HepG2 (cell line): Measurements from ENCODE around the gene TIPRL. TPM values are rescaled to one million over a fixed set of nuclear protein-coding genes. Genes with fewer than 3 reads are reported as not detected.
A peak's percentile ranks its signal among the peaks of the same experiment; 100 is the strongest.

ENCODE experiments used
- ARNT2 ChIP-seq: sonication (generic); formaldehyde crosslinking; IDR thresholded peaks from 2 replicates; pipeline ENCODE4 v1.8.0; 2022; ENCODE audit warnings: mild to moderate bottlenecking, low read depth, missing genetic modification reagents, moderate library complexity
- DPF2 ChIP-seq: sonication (generic); formaldehyde crosslinking; IDR thresholded peaks from 2 replicates; pipeline ENCODE4 v1.4.0; 2020; ENCODE audit warnings: mild to moderate bottlenecking, low read depth, missing genetic modification reagents, borderline replicate concordance
- GABPB1 ChIP-seq: IDR thresholded peaks from 2 replicates; pipeline ENCODE4 v1.6.1; 2016; ENCODE audit warnings: mild to moderate bottlenecking, missing genetic modification reagents, moderate library complexity, missing compliant biosample characterization
- HNRNPLL ChIP-seq: fragments of 200-400 bp; formaldehyde crosslinking; IDR thresholded peaks from 2 replicates; pipeline ENCODE4 v1.6.1; 2017; ENCODE audit warnings: mild to moderate bottlenecking, low read depth, low read length; ENCODE audit not compliant: poor library complexity, severe bottlenecking
- MTA1 ChIP-seq: sonication (generic); formaldehyde crosslinking; IDR thresholded peaks from 2 replicates; pipeline ENCODE4 v1.4.0; 2020; ENCODE audit warnings: missing genetic modification reagents, mild to moderate bottlenecking, borderline replicate concordance
- RAD51 ChIP-seq: fragments of 450-650 bp; IDR thresholded peaks from 2 replicates; pipeline ENCODE4 v1.6.1; 2016; ENCODE audit warnings: borderline replicate concordance
- SETDB1 ChIP-seq: sonication (generic); formaldehyde crosslinking; IDR thresholded peaks from 2 replicates; pipeline ENCODE4 v1.5.1; 2020; ENCODE audit warnings: missing genetic modification reagents, mild to moderate bottlenecking, borderline replicate concordance
- SIN3B ChIP-seq: fragments of 150-350 bp; IDR thresholded peaks from 2 replicates; pipeline ENCODE4 v1.6.1; 2014; ENCODE audit warnings: low read length
- TFE3 ChIP-seq: IDR thresholded peaks from 2 replicates; pipeline ENCODE4 v1.6.1; 2016
- TOE1 ChIP-seq: sonication (generic); formaldehyde crosslinking; IDR thresholded peaks from 2 replicates; pipeline ENCODE4 v1.4.0; 2020; ENCODE audit warnings: mild to moderate bottlenecking, missing genetic modification reagents
- TOPORS ChIP-seq: sonication (generic); formaldehyde crosslinking; IDR thresholded peaks from 2 replicates; pipeline ENCODE4 v1.8.0; 2023; ENCODE audit warnings: mild to moderate bottlenecking, missing genetic modification reagents
- ZNF160 ChIP-seq: sonication (generic); formaldehyde crosslinking; IDR thresholded peaks from 2 replicates; pipeline ENCODE4 v1.8.0; 2022; ENCODE audit warnings: mild to moderate bottlenecking, inconsistent platforms, missing genetic modification reagents
- ZNF280D ChIP-seq: sonication (generic); formaldehyde crosslinking; IDR thresholded peaks from 2 replicates; pipeline ENCODE4 v1.5.1; 2020; ENCODE audit warnings: mild to moderate bottlenecking, missing genetic modification reagents
- ZNF574 ChIP-seq: sonication (generic); formaldehyde crosslinking; IDR thresholded peaks from 2 replicates; pipeline ENCODE4 v1.4.0; 2020; ENCODE audit warnings: missing genetic modification reagents
- ZNF777 ChIP-seq: sonication (generic); formaldehyde crosslinking; IDR thresholded peaks from 2 replicates; pipeline ENCODE4 v1.4.0; 2020; ENCODE audit warnings: missing genetic modification reagents
- polyA plus RNA-seq, 8 experiments: library from polyadenylated mRNA; depleted of rRNA in 3 of 8; stranded (reverse) in 7 of 8; unstranded in 1 of 8; fragments of >200 nt; fragmentation: Illumina TruSeq in 4 of 8; extraction: Trizol in 4 of 8; gene quantifications; 2 replicates each; pipeline versions ENCODE4 v1.2.1 to v1.2.3, GENCODE V29; 2011 to 2016; ENCODE audit warnings: low read depth in 4 of 8, missing spikeins in 1 of 8, mixed read lengths in 1 of 8; ENCODE audit not compliant: insufficient read depth in 1 of 8
- total RNA-seq, 5 experiments: library from RNA; depleted of rRNA; stranded (reverse); fragments of >200 nt; fragmentation: Illumina TruSeq; extraction: Trizol; gene quantifications; 2 replicates each; pipeline ENCODE4 v1.2.3, GENCODE V29; 2016; ENCODE audit warnings: low read depth in 1 of 5
- TF ChIP-seq, protein P1 (sequence below), 2 experiments: sonication (generic) in 1 of 2; formaldehyde crosslinking in 1 of 2; IDR thresholded peaks; 2 replicates each; pipeline versions ENCODE4 v1.5.1 to v1.6.1; 2011 to 2020; ENCODE audit warnings: borderline replicate concordance in 1 of 2, low read depth in 1 of 2, low read length in 1 of 2, mild to moderate bottlenecking in 1 of 2, missing genetic modification reagents in 1 of 2, moderate library complexity in 1 of 2
- TF ChIP-seq, protein P2 (sequence below): sonication (generic); formaldehyde crosslinking; conservative IDR thresholded peaks from 2 replicates; pipeline ENCODE4 v1.5.0; 2020; ENCODE audit warnings: missing genetic modification reagents

TIPRL gene
- total and polyA plus RNA-seq, 2 of the 13 experiments (the other 11 are each of a cell fraction or from before 2014, with no cell fraction given) = 10.1 to 22.8 TPM

GRCh38 chr1:168136709-168137514 lies 41.9 kb upstream of the TIPRL start, which contains the start of gene GPR161 (continued):
- TF ChIP-seq ZNF280D (CRISPR knock-in tag) (no peak), GABPB1 (CRISPR knock-in tag) (no peak), TOE1 (no peak), RAD51 (no peak), SETDB1 (CRISPR knock-in tag) (no peak), DPF2 (no peak), ZNF574 (CRISPR knock-in tag) (no peak), ZNF160 (no peak), TOPORS (no peak), ZNF777 (CRISPR knock-in tag) (peak; percentile 27; the same call in 1 of the 2 replicates), MTA1 (CRISPR knock-in tag) (0 out of 2 replicates have a peak, but pooled peaks have one; percentile 16), SIN3B (no peak), TFE3 (no peak), ARNT2 (0 out of 2 replicates have a peak, but pooled peaks have one; percentile 6), HNRNPLL (peak; percentile 21)
- TF ChIP-seq, protein P1, sequence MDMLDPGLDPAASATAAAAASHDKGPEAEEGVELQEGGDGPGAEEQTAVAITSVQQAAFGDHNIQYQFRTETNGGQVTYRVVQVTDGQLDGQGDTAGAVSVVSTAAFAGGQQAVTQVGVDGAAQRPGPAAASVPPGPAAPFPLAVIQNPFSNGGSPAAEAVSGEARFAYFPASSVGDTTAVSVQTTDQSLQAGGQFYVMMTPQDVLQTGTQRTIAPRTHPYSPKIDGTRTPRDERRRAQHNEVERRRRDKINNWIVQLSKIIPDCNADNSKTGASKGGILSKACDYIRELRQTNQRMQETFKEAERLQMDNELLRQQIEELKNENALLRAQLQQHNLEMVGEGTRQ (IDR thresholded peaks at IDR 0.05; ENCODE audit: low read depth, low read length) = no peak
- TF ChIP-seq, protein P1 (CRISPR knock-in tag; IDR thresholded peaks at IDR 0.05; ENCODE audit: borderline replicate concordance) = no peak
- TF ChIP-seq, protein P2, sequence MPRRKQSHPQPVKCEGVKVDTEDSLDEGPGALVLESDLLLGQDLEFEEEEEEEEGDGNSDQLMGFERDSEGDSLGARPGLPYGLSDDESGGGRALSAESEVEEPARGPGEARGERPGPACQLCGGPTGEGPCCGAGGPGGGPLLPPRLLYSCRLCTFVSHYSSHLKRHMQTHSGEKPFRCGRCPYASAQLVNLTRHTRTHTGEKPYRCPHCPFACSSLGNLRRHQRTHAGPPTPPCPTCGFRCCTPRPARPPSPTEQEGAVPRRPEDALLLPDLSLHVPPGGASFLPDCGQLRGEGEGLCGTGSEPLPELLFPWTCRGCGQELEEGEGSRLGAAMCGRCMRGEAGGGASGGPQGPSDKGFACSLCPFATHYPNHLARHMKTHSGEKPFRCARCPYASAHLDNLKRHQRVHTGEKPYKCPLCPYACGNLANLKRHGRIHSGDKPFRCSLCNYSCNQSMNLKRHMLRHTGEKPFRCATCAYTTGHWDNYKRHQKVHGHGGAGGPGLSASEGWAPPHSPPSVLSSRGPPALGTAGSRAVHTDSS (CRISPR knock-in tag) = no peak
